Hepatocyte (in vitro differentiated cells): ENCODE results near the gene LRRC57. TPM values are rescaled to one million over a fixed set of nuclear protein-coding genes. Genes with fewer than 3 reads are reported as not detected.

Experiments used
- DNase-seq: peaks from one replicate; pipeline ENCODE4 v3.0.0-alpha.2; 2016; ENCODE audit warnings: low spot score
- H2AFZ ChIP-seq: fragments of 200-600 bp; sonication (generic); 2 replicates; pipeline ENCODE4 v1.6.0; 2016; ENCODE audit warnings: antibody characterized with exemption, mild to moderate bottlenecking
- H3K27ac ChIP-seq: fragments of 200-600 bp; sonication (generic); 2 replicates; pipeline ENCODE4 v1.5.1; 2016; ENCODE audit warnings: mild to moderate bottlenecking
- H3K27me3 ChIP-seq: fragments of 200-600 bp; sonication (generic); 2 replicates; pipeline ENCODE4 v1.6.1; 2016
- H3K36me3 ChIP-seq: fragments of 200-600 bp; sonication (generic); replicated peaks from 2 replicates; pipeline ENCODE4 v1.5.1; 2016; ENCODE audit warnings: low read depth; ENCODE audit not compliant: insufficient read depth
- H3K4me1 ChIP-seq: fragments of 200-600 bp; sonication (generic); 2 replicates; pipeline ENCODE4 v1.5.1; 2016; ENCODE audit warnings: mild to moderate bottlenecking, moderate library complexity; ENCODE audit not compliant: insufficient read depth
- H3K4me2 ChIP-seq: fragments of 200-600 bp; sonication (generic); 2 replicates; pipeline ENCODE4 v1.6.0; 2016
- H3K4me3 ChIP-seq: fragments of 200-600 bp; sonication (generic); 2 replicates; pipeline ENCODE4 v1.5.1; 2016; ENCODE audit warnings: mild to moderate bottlenecking
- H3K79me2 ChIP-seq: fragments of 200-600 bp; sonication (generic); 2 replicates; pipeline ENCODE4 v1.6.0; 2017; ENCODE audit warnings: mild to moderate bottlenecking
- H3K9me2 ChIP-seq: fragments of 200-600 bp; sonication (generic); replicated peaks from 2 replicates; pipeline ENCODE4 v1.6.0; 2017; ENCODE audit warnings: mild to moderate bottlenecking; ENCODE audit not compliant: insufficient read depth
- H3K9me3 ChIP-seq: fragments of 200-600 bp; sonication (generic); 2 replicates; pipeline ENCODE4 v1.5.1; 2016; ENCODE audit warnings: low read depth, mild to moderate bottlenecking
- H4K20me1 ChIP-seq: fragments of 200-600 bp; sonication (generic); 2 replicates; pipeline ENCODE4 v1.6.0; 2016; ENCODE audit warnings: mild to moderate bottlenecking; ENCODE audit not compliant: insufficient read depth, poor library complexity, severe bottlenecking
- CTCF ChIP-seq: fragments of 200-600 bp; sonication (generic); IDR thresholded peaks from 2 replicates; pipeline ENCODE4 v1.5.1; 2016; ENCODE audit warnings: antibody characterized with exemption, mild to moderate bottlenecking; ENCODE audit not compliant: poor library complexity
- EZH2 ChIP-seq: fragments of 200-600 bp; sonication (generic); IDR thresholded peaks from 2 replicates; pipeline ENCODE4 v1.6.1; 2016; ENCODE audit warnings: antibody characterized with exemption, mild to moderate bottlenecking, borderline replicate concordance
- EZH2phosphoT487 ChIP-seq: fragments of 200-600 bp; sonication (generic); IDR thresholded peaks from one replicate; pipeline ENCODE4 v1.6.1; 2018; ENCODE audit warnings: antibody characterized with exemption, mild to moderate bottlenecking, low read depth, moderate library complexity; ENCODE audit not compliant: unreplicated experiment, severe bottlenecking
- WGBS: methylation state at CpG from one replicate; pipeline ENCODE4 v1.1.6; 2016; ENCODE audit warnings: low lambda C conversion rate; ENCODE audit errors: missing lambda C conversion rate; 5-methylcytosine and 5-hydroxymethylcytosine counted together
- polyA plus RNA-seq: library from polyadenylated mRNA; unstranded; fragments of >200 nt; fragmentation: Nextera tagmentation; extraction: Ambion mirVana; gene quantifications from 2 replicates; pipeline ENCODE4 v1.2.1, GENCODE V29; 2016
- total RNA-seq: library from RNA; depleted of rRNA; stranded (reverse); fragments of >200 nt; gene quantifications from 2 replicates; pipeline ENCODE4 v1.2.3, GENCODE V29; 2014

Gene LRRC57
- total and polyA plus RNA-seq, 2 experiments from 2014 or later = 13.7 to 19.6 TPM

GRCh38 chr15:42549032-42549491 lies 469 bp upstream of the LRRC57 start:
- Histone ChIP-seq H3K9me3 (no peaks in the 10 kb centered on the region), H3K27me3 (no peaks in the 10 kb centered on the region), H3K36me3 (no peaks in the 10 kb centered on the region), H3K9me2 (no peaks in the 10 kb centered on the region), H3K4me3 (peak overlapping the region; percentile 88), H3K27ac (peak overlapping the region; percentile 94), H3K4me1 (peaks cover 12% of the 10 kb centered on the region), H4K20me1 (no peaks in the 10 kb centered on the region), H3K4me2 (peak overlapping the region; percentile 80), H2AFZ (peak overlapping the region; percentile 99), H3K79me2 (peaks cover 68% of the 10 kb centered on the region)
- under 1% methylated on average over 15 of the region's 15 CpGs for WGBS
- peak; percentile 33 for DNase-seq
- no peak for TF ChIP-seq EZH2
- no peak for TF ChIP-seq EZH2phosphoT487
- no peak for TF ChIP-seq CTCF

- peak overlapping the region; percentile 94 for H3K27ac ChIP-seq
- H3K4me1 ChIP-seq = peaks cover 12% of the 10 kb centered on the region
- 2% methylated on average over 9 of the region's 9 CpGs for WGBS
- H2AFZ ChIP-seq = peak overlapping the region; percentile 99
- peak overlapping the region; percentile 88 for H3K4me3 ChIP-seq
- peak overlapping the region; percentile 80 for H3K4me2 ChIP-seq
- TF ChIP-seq CTCF (no peak), EZH2phosphoT487 (no peak), EZH2 (no peak)
- no peaks in the 10 kb centered on the region for H3K36me3 ChIP-seq
- H4K20me1 ChIP-seq = no peaks in the 10 kb centered on the region
- no peaks in the 10 kb centered on the region for H3K9me3 ChIP-seq
- H3K79me2 ChIP-seq = peaks cover 59% of the 10 kb centered on the region
- H3K27me3 ChIP-seq = no peaks in the 10 kb centered on the region
- no peaks in the 10 kb centered on the region for H3K9me2 ChIP-seq
- DNase-seq = no peak
Observed at GRCh38 chr15:42547918-42548248, 710 bp downstream of the LRRC57 start.

- Histone ChIP-seq H3K36me3 (no peaks in the 10 kb centered on the region), H3K27me3 (no peaks in the 10 kb centered on the region), H2AFZ (no peak overlapping the region), H3K9me3 (no peaks in the 10 kb centered on the region), H3K27ac (no peak overlapping the region), H3K79me2 (peaks cover 36% of the 10 kb centered on the region), H3K4me1 (peaks cover 12% of the 10 kb centered on the region), H3K4me2 (no peak overlapping the region), H3K9me2 (no peaks in the 10 kb centered on the region), H4K20me1 (no peaks in the 10 kb centered on the region), H3K4me3 (no peak overlapping the region)
- no peak for DNase-seq
- TF ChIP-seq CTCF (no peak), EZH2 (no peak), EZH2phosphoT487 (no peak)
- 95% methylated on average over 4 of the region's 4 CpGs for WGBS
Observed at GRCh38 chr15:42544853-42545629, 3.6 kb downstream of the LRRC57 start.
